Neuronal stem cell (in vitro differentiated cells): Measurements from ENCODE around the gene STAT3.
"Not testable (repeated sequence)": the region's sequence is repeated elsewhere in the genome, so short reads cannot be mapped to it uniquely, and the experiment has no call there.

Experiments
- DNase-seq: peaks from one replicate; pipeline ENCODE4 v3.0.0-alpha.2; 2013; ENCODE audit warnings: low spot score
- H2AFZ ChIP-seq: one replicate; pipeline ENCODE4 v1.6.1; 2013; ENCODE audit warnings: mild to moderate bottlenecking, low read length, inconsistent platforms
- H2AK5ac ChIP-seq: 2 replicates; pipeline ENCODE4 v1.6.1; 2013; ENCODE audit warnings: low read depth, mild to moderate bottlenecking, inconsistent platforms, low read length, moderate library complexity, mixed read lengths
- H2BK120ac ChIP-seq: 2 replicates; pipeline ENCODE4 v1.6.1; 2013; ENCODE audit warnings: low read depth, mild to moderate bottlenecking, inconsistent platforms, low read length, moderate library complexity, mixed read lengths
- H2BK12ac ChIP-seq: one replicate; pipeline ENCODE4 v1.6.1; 2013; ENCODE audit warnings: low read length, inconsistent platforms
- H2BK15ac ChIP-seq: 2 replicates; pipeline ENCODE4 v1.6.1; 2013; ENCODE audit warnings: mild to moderate bottlenecking, low read length, inconsistent platforms, mixed read lengths
- H2BK5ac ChIP-seq: one replicate; pipeline ENCODE4 v1.6.1; 2013; ENCODE audit warnings: inconsistent platforms, mild to moderate bottlenecking, low read length, moderate library complexity
- H3K14ac ChIP-seq: one replicate; pipeline ENCODE4 v1.6.1; 2013; ENCODE audit warnings: low read length, inconsistent platforms
- H3K18ac ChIP-seq: 2 replicates; pipeline ENCODE4 v1.6.1; 2013; ENCODE audit warnings: low read length, inconsistent platforms
- H3K23ac ChIP-seq: 2 replicates; pipeline ENCODE4 v1.6.1; 2013; ENCODE audit warnings: low read depth, mild to moderate bottlenecking, mixed read lengths, low read length, inconsistent platforms; ENCODE audit not compliant: poor library complexity
- H3K27ac ChIP-seq: replicated peaks from 3 replicates; pipeline ENCODE4 v1.5.1; 2013; ENCODE audit warnings: low read length, inconsistent platforms
- H3K27me3 ChIP-seq, 3 experiments: 2 replicates each; pipeline ENCODE4 v1.6.1; 2013; ENCODE audit warnings: low read length in 3 of 3, mild to moderate bottlenecking in 2 of 3, inconsistent platforms in 1 of 3, low read depth in 1 of 3, mixed read lengths in 1 of 3, moderate library complexity in 1 of 3; ENCODE audit not compliant: control insufficient read depth in 3 of 3, insufficient read depth in 3 of 3
- H3K36me3 ChIP-seq, 2 donors: replicated peaks in 1 of 2; 2 replicates each; pipeline ENCODE4 v1.6.1; 2013; ENCODE audit warnings: low read length in 2 of 2; ENCODE audit not compliant: control insufficient read depth in 2 of 2, insufficient read depth in 2 of 2
- H3K4ac ChIP-seq: 2 replicates; pipeline ENCODE4 v1.6.1; 2013; ENCODE audit warnings: inconsistent platforms, mild to moderate bottlenecking, low read length, moderate library complexity
- H3K4me1 ChIP-seq, 2 donors: 1 replicate in 1 of 2; 2 replicates in 1 of 2; pipeline ENCODE4 v1.6.1; 2013; ENCODE audit warnings: low read length in 2 of 2, low read depth in 1 of 2; ENCODE audit not compliant: control insufficient read depth in 2 of 2, insufficient read depth in 1 of 2
- H3K4me2 ChIP-seq: one replicate; pipeline ENCODE4 v1.6.1; 2013; ENCODE audit warnings: mild to moderate bottlenecking, low read length, inconsistent platforms; ENCODE audit not compliant: insufficient read depth, poor library complexity, severe bottlenecking
- H3K4me3 ChIP-seq, 2 donors: 2 replicates each; pipeline ENCODE4 v1.5.1; 2013; ENCODE audit warnings: low read length in 2 of 2, mild to moderate bottlenecking in 2 of 2, inconsistent platforms in 1 of 2, moderate library complexity in 1 of 2
- H3K79me1 ChIP-seq: one replicate; pipeline ENCODE4 v1.6.1; 2013; ENCODE audit warnings: low read depth, mild to moderate bottlenecking, inconsistent platforms, low read length, moderate library complexity
- H3K9ac ChIP-seq: one replicate; pipeline ENCODE4 v1.6.1; 2013; ENCODE audit warnings: mild to moderate bottlenecking, low read depth, low read length, inconsistent platforms; ENCODE audit not compliant: poor library complexity
- H3K9me3 ChIP-seq, 2 donors: replicated peaks in 1 of 2; 2 replicates each; pipeline versions ENCODE3 to v1.6.1; 2013; ENCODE audit warnings: low read length in 2 of 2, mild to moderate bottlenecking in 2 of 2, inconsistent platforms in 1 of 2, low read depth in 1 of 2, mixed read lengths in 1 of 2, moderate library complexity in 1 of 2; ENCODE audit not compliant: control insufficient read depth in 2 of 2, insufficient read depth in 1 of 2
- H4K8ac ChIP-seq: one replicate; pipeline ENCODE4 v1.6.1; 2013; ENCODE audit warnings: low read depth, mild to moderate bottlenecking, inconsistent platforms, low read length, moderate library complexity
- H4K91ac ChIP-seq: one replicate; pipeline ENCODE4 v1.6.1; 2013; ENCODE audit warnings: low read length, low read depth, mild to moderate bottlenecking, inconsistent platforms; ENCODE audit not compliant: poor library complexity
- WGBS, 2 donors: extraction: QIAGEN DNeasy Blood & Tissue Kit; methylation state at CpG; one replicate each; pipeline ENCODE4 v1.1.7; 2013; ENCODE audit warnings: missing lambda C conversion rate in 2 of 2, mixed read lengths in 1 of 2; ENCODE audit not compliant: insufficient read length in 2 of 2, insufficient replicate concordance in 1 of 2; ENCODE audit errors: extremely low coverage in 2 of 2; 5-methylcytosine and 5-hydroxymethylcytosine counted together

The STAT3 gene

GRCh38 chr17:42361781-42362186, 26.5 kb downstream of the STAT3 start:
- H2BK5ac ChIP-seq = no peak overlapping the region
- H3K79me1 ChIP-seq = peaks cover 8% of the 10 kb centered on the region
- no peak overlapping the region for H4K8ac ChIP-seq
- DNase-seq = no peak
- no peaks in the 10 kb centered on the region for H3K27me3 ChIP-seq
- H3K4ac ChIP-seq = no peak overlapping the region
- peaks cover 0 to 57% of the 10 kb centered on the region in 2 donors for H3K36me3 ChIP-seq
- H3K9me3 ChIP-seq = peaks cover 0 to 7% of the 10 kb centered on the region in 2 donors
- H2BK120ac ChIP-seq = no peak overlapping the region
- no peak overlapping the region for H3K18ac ChIP-seq
- peaks cover 11 to 13% of the 10 kb centered on the region in 2 donors for H3K4me1 ChIP-seq
- H2BK15ac ChIP-seq = no peak overlapping the region
- H3K23ac ChIP-seq = no peak overlapping the region
- H3K4me3 ChIP-seq = no peak overlapping the region
- no peak overlapping the region for H3K9ac ChIP-seq
- H3K27ac ChIP-seq = no peak overlapping the region
- no peak overlapping the region for H2BK12ac ChIP-seq
- H4K91ac ChIP-seq = no peak overlapping the region
- H3K4me2 ChIP-seq = no peak overlapping the region
- no peak overlapping the region for H3K14ac ChIP-seq
- no peak overlapping the region for H2AFZ ChIP-seq
- H2AK5ac ChIP-seq = no peak overlapping the region
- no CpG with 5 or more reads among the region's 2 CpGs for WGBS, 2 donors

GRCh38 chr17:42360388-42360787, 27.9 kb downstream of the STAT3 start:
- H3K4me3 ChIP-seq, H3K4ac ChIP-seq, H2BK15ac ChIP-seq, H3K9me3 ChIP-seq, H2BK12ac ChIP-seq, H3K27ac ChIP-seq, DNase-seq, H3K18ac ChIP-seq, H4K8ac ChIP-seq, H4K91ac ChIP-seq, H3K23ac ChIP-seq, H2BK5ac ChIP-seq, H2AFZ ChIP-seq, H3K14ac ChIP-seq, H3K27me3 ChIP-seq, H2AK5ac ChIP-seq, H3K9ac ChIP-seq, H3K79me1 ChIP-seq, H3K4me2 ChIP-seq, H2BK120ac ChIP-seq: not testable (repeated sequence)
- Histone ChIP-seq H3K4me1 (peaks cover 7 to 13% of the 10 kb centered on the region in 2 donors), H3K36me3 (peaks cover 0 to 69% of the 10 kb centered on the region in 2 donors)
- no CpG with 5 or more reads among the region's 2 CpGs for WGBS, 2 donors

DNA sequence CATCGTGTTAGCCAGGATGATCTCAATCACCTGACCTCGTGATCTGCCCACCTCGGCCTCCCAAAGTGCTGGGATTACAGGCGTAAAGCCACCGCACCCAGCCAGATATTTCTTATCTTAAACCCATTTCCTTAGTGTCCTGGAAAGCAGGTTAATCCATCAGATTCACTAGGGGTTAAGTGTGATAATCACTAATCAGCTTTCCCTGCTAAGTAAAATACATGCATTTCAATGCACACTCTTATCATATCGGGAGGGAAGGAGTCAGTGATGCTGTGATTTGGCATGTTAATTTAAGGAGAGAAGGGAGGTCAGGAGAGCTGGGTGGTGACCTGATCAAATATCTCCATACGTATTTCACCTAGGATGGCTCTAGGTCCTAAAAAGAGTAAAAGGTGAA, 29.1 kb downstream of the STAT3 start:
- no peak overlapping the region for H3K4me3 ChIP-seq
- H3K14ac ChIP-seq = no peak overlapping the region
- H4K8ac ChIP-seq = no peak overlapping the region
- H2AFZ ChIP-seq = no peak overlapping the region
- DNase-seq = no peak
- no peak overlapping the region for H3K18ac ChIP-seq
- H3K4me1 ChIP-seq = peaks cover 7 to 13% of the 10 kb centered on the region in 2 donors
- H2BK5ac ChIP-seq = no peak overlapping the region
- peaks cover 0 to 64% of the 10 kb centered on the region in 2 donors for H3K36me3 ChIP-seq
- H3K79me1 ChIP-seq = peaks cover 8% of the 10 kb centered on the region
- H2BK120ac ChIP-seq = no peak overlapping the region
- no peak overlapping the region for H2BK15ac ChIP-seq
- no peak overlapping the region for H3K9ac ChIP-seq
- H3K27me3 ChIP-seq = no peaks in the 10 kb centered on the region
- WGBS, 2 donors = no CpG with 5 or more reads among the region's 7 CpGs
- no peak overlapping the region for H3K23ac ChIP-seq
- H2BK12ac ChIP-seq = no peak overlapping the region
- no peak overlapping the region for H3K4ac ChIP-seq
- no peak overlapping the region for H3K4me2 ChIP-seq
- H4K91ac ChIP-seq = no peak overlapping the region
- peaks cover 0 to 7% of the 10 kb centered on the region in 2 donors for H3K9me3 ChIP-seq
- H3K27ac ChIP-seq = no peak overlapping the region
- H2AK5ac ChIP-seq = no peak overlapping the region

- Histone ChIP-seq H3K4me2 (no peak overlapping the region), H3K4ac (no peak overlapping the region), H2AK5ac (no peak overlapping the region), H4K8ac (no peak overlapping the region), H2BK12ac (no peak overlapping the region), H4K91ac (no peak overlapping the region), H3K4me3 (no peak overlapping the region), H3K14ac (no peak overlapping the region), H3K23ac (no peak overlapping the region), H3K36me3 (peaks cover 0 to 57% of the 10 kb centered on the region in 2 donors), H3K27ac (no peak overlapping the region), H3K9ac (no peak overlapping the region), H2AFZ (no peak overlapping the region), H3K18ac (no peak overlapping the region), H3K27me3 (no peaks in the 10 kb centered on the region), H3K4me1 (peaks cover 7 to 13% of the 10 kb centered on the region in 2 donors), H2BK15ac (no peak overlapping the region), H2BK5ac (no peak overlapping the region), H2BK120ac (no peak overlapping the region), H3K9me3 (peaks cover 0 to 7% of the 10 kb centered on the region in 2 donors), H3K79me1 (peaks cover 6% of the 10 kb centered on the region)
- no CpG with 5 or more reads among the region's 1 CpG for WGBS, 2 donors
- DNase-seq = no peak
Measured at GRCh38 chr17:42358434-42358833, 29.8 kb downstream of the STAT3 start.
